HG03139 (cell line): ENCODE data around the gene SHKBP1.
"Not testable (repeated sequence)": the region's sequence is repeated elsewhere in the genome, so short reads cannot be mapped to it uniquely, and the experiment has no call there.

Experiments
- ATAC-seq: cut with Tn5 transposase; IDR thresholded peaks from one replicate; pipeline ENCODE4 v1.9.1; 2021; ENCODE audit not compliant: unreplicated experiment

SHKBP1 gene

GRCh38 chr19:40582467-40582866, 5.8 kb downstream of the SHKBP1 start:
- no peak for ATAC-seq

GRCh38 chr19:40583283-40583682, 6.6 kb downstream of the SHKBP1 start:
- no peak for ATAC-seq

- no peak for ATAC-seq
Measured at GRCh38 chr19:40584007-40584406, 7.3 kb downstream of the SHKBP1 start.

GRCh38 chr19:40585241-40585981, 8.7 kb downstream of the SHKBP1 start:
- no peak for ATAC-seq

- ATAC-seq = no peak
Measured at GRCh38 chr19:40585982-40586422, 9.3 kb downstream of the SHKBP1 start.

- no peak for ATAC-seq
Measured at GRCh38 chr19:40586611-40587010, 9.9 kb downstream of the SHKBP1 start.

- no peak for ATAC-seq
Measured at GRCh38 chr19:40588110-40588854, 11.6 kb downstream of the SHKBP1 start.

GRCh38 chr19:40588926-40589569, 12.4 kb downstream of the SHKBP1 start:
- ATAC-seq = no peak

- ATAC-seq = no peak
Measured at GRCh38 chr19:40589591-40590429, 13.1 kb downstream of the SHKBP1 start.

- no peak for ATAC-seq
Measured at GRCh38 chr19:40590464-40591265, 14.0 kb downstream of the SHKBP1 start.

GRCh38 chr19:40591724-40592123, 15.1 kb downstream of the SHKBP1 start:
- ATAC-seq = not testable (repeated sequence)

- ATAC-seq = no peak
Measured at GRCh38 chr19:40592170-40592569, 15.5 kb downstream of the SHKBP1 start.

- ATAC-seq = no peak
Measured at GRCh38 chr19:40594255-40594654, 17.6 kb downstream of the SHKBP1 start.

- ATAC-seq = no peak
Measured at GRCh38 chr19:40594657-40595091, 18.0 kb downstream of the SHKBP1 start.

GRCh38 chr19:40596608-40597328, 20.1 kb downstream of the SHKBP1 start:
- ATAC-seq = no peak

- ATAC-seq = no peak
Measured at GRCh38 chr19:40597329-40597838, 20.7 kb downstream of the SHKBP1 start.

GRCh38 chr19:40598121-40598917, 21.6 kb downstream of the SHKBP1 start:
- ATAC-seq = no peak

- no peak for ATAC-seq
Measured at GRCh38 chr19:40598918-40599307, 22.2 kb downstream of the SHKBP1 start.
